ENCODE measurements around the gene FRS3. TPM values are rescaled to one million over a fixed set of nuclear protein-coding genes. Genes with fewer than 3 reads are reported as not detected.

FRS3 gene, protein sequence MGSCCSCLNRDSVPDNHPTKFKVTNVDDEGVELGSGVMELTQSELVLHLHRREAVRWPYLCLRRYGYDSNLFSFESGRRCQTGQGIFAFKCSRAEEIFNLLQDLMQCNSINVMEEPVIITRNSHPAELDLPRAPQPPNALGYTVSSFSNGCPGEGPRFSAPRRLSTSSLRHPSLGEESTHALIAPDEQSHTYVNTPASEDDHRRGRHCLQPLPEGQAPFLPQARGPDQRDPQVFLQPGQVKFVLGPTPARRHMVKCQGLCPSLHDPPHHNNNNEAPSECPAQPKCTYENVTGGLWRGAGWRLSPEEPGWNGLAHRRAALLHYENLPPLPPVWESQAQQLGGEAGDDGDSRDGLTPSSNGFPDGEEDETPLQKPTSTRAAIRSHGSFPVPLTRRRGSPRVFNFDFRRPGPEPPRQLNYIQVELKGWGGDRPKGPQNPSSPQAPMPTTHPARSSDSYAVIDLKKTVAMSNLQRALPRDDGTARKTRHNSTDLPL
- 1 to 10 TPM; 1.3 to 6.5 (median 4.0) TPM for total RNA-seq

DNA sequence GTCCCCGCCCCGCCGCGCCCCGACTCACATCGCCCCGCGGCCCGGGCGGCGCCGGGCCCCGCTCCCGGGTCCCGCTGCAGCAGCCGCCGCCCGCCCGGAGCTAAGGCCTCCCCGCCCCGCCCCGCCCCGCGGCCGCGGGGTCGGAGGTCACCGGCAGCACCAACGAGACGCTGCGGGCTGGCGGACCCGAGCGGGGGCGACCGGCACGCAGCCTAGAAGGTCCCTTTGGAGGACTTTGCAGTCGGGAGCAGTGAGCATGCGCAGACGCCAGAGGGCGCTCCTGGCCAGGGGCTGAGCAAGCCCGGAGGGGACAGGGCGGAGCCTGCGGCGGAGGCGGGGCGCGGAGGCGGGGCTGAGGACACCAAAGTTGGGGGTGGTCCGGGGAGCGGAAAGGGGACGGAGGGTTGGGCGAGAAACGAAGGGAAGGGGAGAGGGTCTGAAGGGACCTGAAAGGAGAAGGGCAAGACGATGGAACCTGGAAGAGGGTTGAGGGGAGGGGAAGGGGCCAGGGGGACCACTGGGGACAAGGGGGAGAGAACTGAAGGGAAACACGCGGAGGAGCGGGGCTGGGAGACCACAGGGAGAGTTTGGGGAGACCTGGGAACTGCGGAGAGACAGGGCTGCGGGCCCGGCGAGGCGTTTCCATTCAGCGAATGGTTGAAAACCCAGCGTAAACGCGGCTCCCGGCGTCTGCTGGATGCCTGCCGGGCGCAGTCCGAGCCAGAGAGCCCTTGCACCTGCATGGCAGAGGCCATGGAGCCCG lies at the start of gene FRS3:
Gene FRS3, minus strand, starts transcription at position 113 of the 763 bp plus-strand sequence. CDS start 2,913 bp downstream, outside the sequence.
- peak; percentile 96 for ATAC-seq
- H3K4me3 ChIP-seq: peak within 1 kb of the TSS; percentile 83 to 86
- WGBS, 2 donors (ENCODE audit: low coverage in 1 of 2): 0% methylated on average over 11 to 26 of the region's 73 CpGs
- peaks cover 0 to 61% (median 16%) of the 10 kb centered on the region in 3 donors for H3K4me1 ChIP-seq
- TF ChIP-seq EP300 (IDR thresholded peaks at IDR 0.05) (no peak), POLR2A (IDR thresholded peaks at IDR 0.05) (peak; percentile 25 to 56), POLR2AphosphoS5 (IDR thresholded peaks at IDR 0.05) (peak; percentile 52)
- TF ChIP-seq, protein P1, sequence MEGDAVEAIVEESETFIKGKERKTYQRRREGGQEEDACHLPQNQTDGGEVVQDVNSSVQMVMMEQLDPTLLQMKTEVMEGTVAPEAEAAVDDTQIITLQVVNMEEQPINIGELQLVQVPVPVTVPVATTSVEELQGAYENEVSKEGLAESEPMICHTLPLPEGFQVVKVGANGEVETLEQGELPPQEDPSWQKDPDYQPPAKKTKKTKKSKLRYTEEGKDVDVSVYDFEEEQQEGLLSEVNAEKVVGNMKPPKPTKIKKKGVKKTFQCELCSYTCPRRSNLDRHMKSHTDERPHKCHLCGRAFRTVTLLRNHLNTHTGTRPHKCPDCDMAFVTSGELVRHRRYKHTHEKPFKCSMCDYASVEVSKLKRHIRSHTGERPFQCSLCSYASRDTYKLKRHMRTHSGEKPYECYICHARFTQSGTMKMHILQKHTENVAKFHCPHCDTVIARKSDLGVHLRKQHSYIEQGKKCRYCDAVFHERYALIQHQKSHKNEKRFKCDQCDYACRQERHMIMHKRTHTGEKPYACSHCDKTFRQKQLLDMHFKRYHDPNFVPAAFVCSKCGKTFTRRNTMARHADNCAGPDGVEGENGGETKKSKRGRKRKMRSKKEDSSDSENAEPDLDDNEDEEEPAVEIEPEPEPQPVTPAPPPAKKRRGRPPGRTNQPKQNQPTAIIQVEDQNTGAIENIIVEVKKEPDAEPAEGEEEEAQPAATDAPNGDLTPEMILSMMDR (IDR thresholded peaks at IDR 0.05): peak; percentile 78 to 95 (median 88)
- no peaks in the 10 kb centered on the region for H3K27me3 ChIP-seq
- no peaks in the 10 kb centered on the region for H3K9me3 ChIP-seq
- peak within 1 kb of the TSS; percentile 62 to 90 (median 86) for H3K27ac ChIP-seq
- H3K36me3 ChIP-seq: peaks cover 0 to 29% of the 10 kb centered on the region in 2 donors

DNA sequence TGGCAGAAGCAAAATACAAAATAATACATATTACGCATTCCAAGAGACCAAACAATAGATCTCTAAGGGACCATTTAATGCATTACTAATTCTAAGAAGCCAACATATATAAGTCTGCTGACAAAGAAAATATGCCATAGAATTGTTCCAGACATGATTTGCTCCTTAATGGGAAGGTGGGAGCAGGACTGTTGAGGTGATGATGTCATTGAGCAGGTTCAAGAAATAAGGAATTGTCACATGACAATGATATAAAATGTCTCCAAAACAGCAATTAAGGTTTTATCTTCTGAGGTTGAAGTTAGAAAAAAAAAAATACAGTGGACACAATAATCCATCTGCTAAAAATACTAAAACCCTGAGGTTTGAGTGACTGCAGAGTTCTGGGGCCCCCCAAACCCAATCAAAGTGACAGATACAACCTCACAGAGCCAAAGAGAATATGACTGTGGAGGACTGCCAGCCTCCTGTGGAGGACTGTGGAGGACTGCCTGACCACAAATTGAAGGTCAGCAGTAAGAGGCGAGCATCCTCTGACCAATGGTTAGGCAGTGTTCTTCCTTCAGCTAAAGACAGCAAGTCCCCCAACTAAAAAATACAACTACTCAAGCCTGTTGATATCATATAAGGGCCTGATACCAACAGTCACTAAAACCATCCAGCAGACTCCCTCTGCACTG lies 46.8 kb upstream of the FRS3 start:
- WGBS, 2 donors (ENCODE audit: low coverage in 1 of 2): 100% methylated on average over 1 to 2 of the region's 2 CpGs
- H3K27ac ChIP-seq: no peak overlapping the region
- no peaks in the 10 kb centered on the region for H3K4me1 ChIP-seq
- no peak for TF ChIP-seq POLR2A (IDR thresholded peaks at IDR 0.05)
- no peak for TF ChIP-seq POLR2AphosphoS5 (IDR thresholded peaks at IDR 0.05)
- TF ChIP-seq, protein P1 (IDR thresholded peaks at IDR 0.05): no peak
- TF ChIP-seq EP300 (IDR thresholded peaks at IDR 0.05): no peak
- no peaks in the 10 kb centered on the region for H3K27me3 ChIP-seq
- H3K9me3 ChIP-seq: no peaks in the 10 kb centered on the region
- ATAC-seq: no peak
- H3K4me3 ChIP-seq: no peak overlapping the region
- no peaks in the 10 kb centered on the region for H3K36me3 ChIP-seq

DNA sequence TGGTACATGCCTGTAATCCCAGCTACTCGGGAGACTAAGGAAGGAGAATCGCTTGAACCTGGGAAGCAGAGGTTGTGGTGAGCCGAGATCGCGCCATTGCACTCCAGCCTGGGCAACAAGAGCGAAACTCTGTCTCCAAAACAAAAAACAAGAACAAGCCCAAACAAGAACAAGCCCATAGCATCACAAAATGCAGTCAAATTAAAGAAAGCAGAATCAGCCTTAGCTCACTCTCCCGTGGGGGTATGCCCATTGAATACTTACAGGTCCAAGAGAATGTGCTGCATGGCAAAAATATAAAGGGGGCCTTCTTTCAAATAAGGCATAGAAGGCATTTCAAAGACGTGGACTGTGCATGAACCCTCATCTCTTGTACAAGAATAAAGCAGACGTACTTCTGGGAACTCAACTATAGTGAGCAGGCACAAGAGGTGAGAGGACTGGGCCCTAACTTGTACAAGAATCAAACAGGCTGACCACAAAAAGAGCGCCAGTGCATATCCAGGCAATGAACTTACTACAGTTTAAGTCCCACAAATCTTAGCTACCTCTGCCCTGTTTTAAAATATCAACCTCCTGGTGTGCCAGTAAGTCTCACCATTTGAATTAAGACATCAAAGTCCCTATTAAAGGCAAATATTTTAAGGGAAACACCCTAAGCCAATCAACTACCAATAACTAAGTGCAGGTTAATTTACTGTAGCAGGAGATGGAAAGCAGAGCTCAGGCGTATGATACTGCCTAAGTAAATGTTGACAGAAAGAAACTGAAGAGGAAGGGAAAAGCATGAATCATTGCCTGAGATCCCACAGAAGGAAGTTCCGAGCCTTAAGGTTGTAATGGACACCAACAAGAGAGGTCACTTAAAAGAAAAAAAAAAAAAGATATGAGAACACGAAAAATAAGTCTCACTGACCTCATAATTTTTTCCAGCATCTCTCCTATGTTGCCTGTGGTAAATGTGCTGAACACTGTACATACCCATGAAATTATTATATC lies 45.2 kb upstream of the FRS3 start:
- Histone ChIP-seq H3K36me3 (no peaks in the 10 kb centered on the region), H3K4me1 (no peaks in the 10 kb centered on the region), H3K9me3 (no peaks in the 10 kb centered on the region), H3K27me3 (no peaks in the 10 kb centered on the region), H3K27ac (no peak overlapping the region), H3K4me3 (no peak overlapping the region)
- TF ChIP-seq POLR2A (IDR thresholded peaks at IDR 0.05): no peak
- TF ChIP-seq EP300 (IDR thresholded peaks at IDR 0.05): no peak
- no peak for TF ChIP-seq POLR2AphosphoS5 (IDR thresholded peaks at IDR 0.05)
- TF ChIP-seq, protein P1 (IDR thresholded peaks at IDR 0.05): no peak
- 80 to 82% methylated on average over 5 to 12 of the region's 13 CpGs for WGBS, 2 donors (ENCODE audit: low coverage in 1 of 2)
- ATAC-seq: no peak

DNA sequence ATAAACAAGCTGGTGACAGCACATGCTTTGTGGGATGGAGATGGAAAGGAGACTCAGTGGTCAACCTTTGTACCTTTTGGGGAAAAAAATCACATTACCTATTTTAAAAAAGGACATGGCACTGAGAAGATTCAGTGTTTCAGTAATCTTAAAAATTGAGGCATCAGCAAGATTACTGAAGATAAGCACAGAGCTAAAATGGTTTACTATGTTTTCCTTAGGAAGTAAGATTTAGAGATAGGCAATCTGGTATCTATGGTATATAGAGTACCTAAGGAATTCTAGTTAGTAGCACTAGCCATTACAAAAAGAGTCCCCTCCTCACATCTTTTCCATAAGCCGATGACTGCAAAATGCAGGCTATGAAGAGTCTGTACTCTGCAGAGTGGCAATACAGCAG lies 43.5 kb upstream of the FRS3 start:
- no peak for ATAC-seq

More for the DNA sequence above, 43.5 kb upstream of the FRS3 start:
- H3K36me3 ChIP-seq: no peaks in the 10 kb centered on the region
- no peaks in the 10 kb centered on the region for H3K4me1 ChIP-seq
- no peaks in the 10 kb centered on the region for H3K9me3 ChIP-seq
- no peaks in the 10 kb centered on the region for H3K27me3 ChIP-seq
- WGBS, 2 donors (ENCODE audit: low coverage in 1 of 2): 90 to 93% methylated on average over 1 of the region's 1 CpG
- no peak for TF ChIP-seq POLR2AphosphoS5 (IDR thresholded peaks at IDR 0.05)
- TF ChIP-seq POLR2A (IDR thresholded peaks at IDR 0.05): no peak
- TF ChIP-seq, protein P1 (IDR thresholded peaks at IDR 0.05): no peak
- no peak for TF ChIP-seq EP300 (IDR thresholded peaks at IDR 0.05)
- no peak overlapping the region for H3K4me3 ChIP-seq
- H3K27ac ChIP-seq: no peak overlapping the region
